GM18858 (cell line): Measurements from ENCODE around the gene FBLN1.

Source experiments
- ATAC-seq: cut with Tn5 transposase; IDR thresholded peaks from one replicate; pipeline ENCODE4 v1.9.1; 2021; ENCODE audit not compliant: unreplicated experiment

FBLN1 gene

DNA sequence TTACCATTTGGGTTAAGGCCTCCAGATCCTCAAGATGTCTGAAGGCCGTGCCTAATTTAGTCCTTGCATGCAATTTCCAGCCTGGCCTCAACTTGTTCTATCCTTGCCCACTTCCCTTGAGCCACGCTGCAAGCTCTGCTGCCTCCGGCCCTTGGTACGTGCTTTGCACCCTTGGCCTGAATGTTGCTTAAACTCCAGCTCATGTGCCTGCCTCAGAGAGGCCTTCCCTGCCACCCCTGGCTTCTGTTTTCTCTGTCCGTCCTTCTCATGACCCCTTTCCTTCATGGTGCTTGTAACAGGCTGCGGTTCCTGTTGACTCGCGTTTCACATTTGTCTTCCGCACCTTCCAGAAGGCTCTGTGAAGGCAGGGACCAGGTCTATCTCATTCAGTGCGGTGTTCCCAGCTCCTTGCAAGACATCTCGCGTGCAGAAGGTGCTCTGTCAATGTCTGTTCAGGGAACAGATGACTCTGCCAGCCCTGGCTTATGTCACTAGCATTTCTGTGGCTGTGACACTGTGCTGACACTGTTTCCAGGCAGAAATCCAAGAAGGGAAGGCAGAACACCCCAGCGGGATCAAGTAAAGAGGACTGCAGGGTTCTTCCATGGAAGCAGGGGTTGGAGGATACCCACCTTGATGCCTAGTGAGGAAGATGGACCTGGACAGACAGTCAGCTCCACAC, 61.8 kb downstream of the FBLN1 start:
- ATAC-seq, result no peak

DNA sequence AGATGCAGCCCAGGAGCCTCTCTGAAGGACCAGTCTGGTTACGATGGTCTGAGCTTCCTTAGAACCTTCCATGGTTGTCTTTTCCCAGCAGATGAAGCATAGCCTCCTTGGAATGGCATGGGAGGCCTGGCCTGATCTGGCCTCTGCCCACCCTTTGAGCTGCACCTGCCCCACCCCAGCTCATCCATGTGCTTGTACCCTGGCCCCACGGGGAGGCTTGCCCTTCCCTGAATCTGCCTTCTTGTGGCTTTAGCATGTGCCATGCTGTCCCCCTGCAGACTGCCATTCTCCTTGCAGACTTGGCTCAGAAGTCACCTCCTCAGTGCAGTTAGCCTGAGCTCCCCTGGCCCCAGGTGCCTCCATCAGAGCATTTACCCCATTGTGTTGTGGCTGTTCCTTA, 62.5 kb downstream of the FBLN1 start:
- no peak for ATAC-seq

DNA sequence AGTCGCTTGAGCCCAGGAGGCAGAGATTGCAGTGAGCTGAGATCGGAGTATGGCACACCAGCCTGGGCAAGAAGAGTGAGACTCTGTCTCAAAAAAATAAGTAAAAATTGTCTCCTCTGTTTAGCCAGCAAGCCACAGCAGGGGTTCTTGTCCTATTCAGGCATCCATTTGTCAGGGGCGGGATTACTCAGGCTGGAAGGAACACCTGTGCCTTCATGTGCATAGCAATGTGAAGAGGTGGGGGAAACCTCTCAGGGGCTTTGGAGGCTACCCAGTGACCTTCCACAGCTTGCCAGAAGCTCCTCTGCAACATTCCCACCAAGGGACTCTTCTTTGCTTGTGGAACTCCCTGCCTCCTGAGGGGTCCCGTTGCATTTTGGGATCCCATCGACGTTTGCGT, 63.3 kb downstream of the FBLN1 start:
- no peak for ATAC-seq

DNA sequence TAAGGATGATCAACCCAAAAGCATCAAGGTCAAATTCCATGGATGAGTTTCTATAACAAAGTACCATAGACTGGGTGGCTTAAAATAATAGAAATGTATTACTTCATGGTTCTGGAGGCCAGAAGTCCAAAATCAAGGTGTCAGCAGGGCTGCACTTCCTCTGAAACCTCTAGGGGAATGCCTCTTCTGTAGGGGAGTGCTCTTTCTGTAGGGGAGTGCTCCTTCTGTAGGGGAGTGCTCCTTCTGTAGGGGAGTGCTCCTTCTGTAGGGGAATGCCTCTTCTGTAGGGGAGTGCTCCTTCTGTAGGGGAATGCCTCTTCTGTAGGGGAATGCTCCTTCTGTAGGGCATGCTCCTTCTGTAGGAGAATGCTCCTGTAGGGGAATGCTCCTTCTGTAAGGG, 65.5 kb downstream of the FBLN1 start:
- no peak for ATAC-seq

DNA sequence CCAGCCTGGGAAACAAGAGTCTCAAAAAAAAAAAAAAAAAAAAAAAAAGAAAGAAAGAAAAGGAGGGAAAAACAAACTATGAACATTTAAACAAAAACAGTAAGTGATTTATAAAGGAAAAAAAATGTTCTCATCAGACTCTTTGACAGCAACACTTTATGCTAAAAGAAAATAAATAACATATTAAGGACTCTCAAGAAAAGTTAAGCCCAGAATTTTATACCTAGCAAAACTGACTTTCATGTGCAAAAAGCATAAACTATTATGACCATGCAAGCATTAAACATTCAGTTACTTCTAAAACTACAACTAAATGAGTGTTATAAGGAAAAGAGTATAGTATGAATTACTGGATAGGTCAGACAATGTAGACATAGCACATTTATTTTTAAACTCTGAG, 68.4 kb downstream of the FBLN1 start:
- no peak for ATAC-seq

DNA sequence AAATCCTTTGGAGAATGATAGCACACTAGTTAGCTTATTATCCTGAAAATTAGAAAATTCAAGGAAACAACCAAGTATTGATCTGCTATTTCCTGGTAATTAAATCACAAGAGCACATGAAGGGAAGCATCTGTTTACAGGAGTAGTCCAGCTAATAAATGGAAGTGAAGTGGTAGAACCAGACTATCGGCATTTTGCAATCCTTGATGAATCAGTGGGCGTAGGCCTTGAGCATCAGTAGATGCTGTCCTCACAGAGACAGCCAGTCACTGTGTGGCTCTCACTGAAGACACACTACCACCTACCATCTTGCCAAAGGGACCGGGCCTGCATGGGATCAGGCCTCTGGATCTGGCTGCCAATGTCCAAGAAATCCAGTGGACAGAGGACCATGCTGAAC, 69.8 kb downstream of the FBLN1 start:
- no peak for ATAC-seq

DNA sequence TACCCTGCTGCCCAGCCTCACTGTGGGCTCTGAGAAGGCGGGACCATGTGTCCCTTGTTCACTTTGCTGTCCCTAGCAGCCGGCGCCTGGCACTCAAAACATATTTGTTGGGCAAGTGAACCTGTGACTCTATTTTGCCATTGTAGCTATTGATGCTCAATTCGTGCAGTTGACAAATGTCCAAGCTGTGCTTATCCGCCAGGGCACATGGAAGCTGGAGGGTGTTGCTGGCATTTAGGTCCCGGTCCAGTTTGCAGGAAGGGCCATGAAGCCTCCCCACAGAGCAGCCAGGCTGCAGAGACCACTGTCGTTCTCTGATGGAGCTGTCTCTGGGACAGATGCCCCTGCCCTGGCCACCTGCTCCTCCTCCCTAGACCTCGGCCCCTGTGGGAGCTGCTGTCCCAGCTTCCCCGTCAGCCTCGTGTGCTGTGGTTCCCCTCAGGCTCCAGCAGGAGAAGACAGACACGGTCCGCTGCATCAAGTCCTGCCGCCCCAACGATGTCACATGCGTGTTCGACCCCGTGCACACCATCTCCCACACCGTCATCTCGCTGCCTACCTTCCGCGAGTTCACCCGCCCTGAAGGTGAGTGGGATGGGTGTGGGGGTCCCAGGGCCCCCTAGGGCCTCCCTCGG, 71.5 kb downstream of the FBLN1 start:
- ATAC-seq, result no peak

DNA sequence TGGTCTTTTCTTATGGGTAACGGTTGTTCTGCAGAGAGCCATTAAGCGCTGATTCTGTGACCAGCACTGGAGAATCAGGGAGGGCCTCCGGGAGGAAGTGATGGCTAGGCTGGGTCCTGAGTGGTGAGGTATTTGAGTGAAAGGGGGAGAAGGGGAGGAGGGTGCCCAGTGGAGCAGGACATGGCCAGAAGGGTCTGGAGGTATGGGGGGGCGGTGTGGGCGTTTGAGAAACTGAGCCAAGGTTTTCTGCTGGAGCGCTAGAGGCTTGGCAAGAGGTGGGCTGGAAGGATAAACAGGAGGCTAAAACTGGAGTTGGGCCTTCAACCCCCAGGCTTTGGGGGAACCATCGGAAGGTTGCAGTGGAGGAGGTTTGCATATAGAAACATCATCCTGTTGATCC, 72.5 kb downstream of the FBLN1 start:
- no peak for ATAC-seq

DNA sequence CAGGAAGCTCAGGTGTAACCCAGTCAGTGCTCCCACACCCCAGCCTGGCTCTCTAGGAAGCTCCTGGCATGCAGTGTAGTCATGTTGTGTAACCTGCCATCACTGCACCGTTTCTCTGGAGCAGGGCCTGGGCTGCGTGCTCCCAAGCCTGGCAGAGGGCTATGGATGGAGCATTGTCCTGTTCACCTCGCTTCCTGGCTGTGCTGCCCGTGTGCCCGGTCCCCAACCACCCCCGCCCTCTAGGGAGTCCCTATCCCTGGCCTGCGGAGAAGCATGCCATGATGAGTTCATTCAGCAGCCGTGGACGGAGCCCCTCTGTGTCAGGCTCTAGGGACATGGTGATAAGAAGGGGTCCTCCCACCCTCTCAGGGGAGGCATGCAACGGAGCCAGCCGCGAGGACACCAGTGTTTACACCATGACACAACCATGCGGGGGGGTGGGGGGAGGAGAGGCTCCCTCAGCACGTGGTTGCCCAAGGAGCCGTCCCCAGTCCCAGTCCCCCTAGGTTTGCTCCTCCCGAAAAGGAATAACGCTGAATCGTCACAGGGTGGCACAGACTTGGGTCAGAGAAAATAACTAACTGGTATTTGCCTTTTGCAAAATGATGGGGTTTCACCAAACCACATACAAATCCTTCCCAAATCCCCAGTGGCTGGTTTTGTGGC, 73.1 kb downstream of the FBLN1 start:
- ATAC-seq, result no peak

DNA sequence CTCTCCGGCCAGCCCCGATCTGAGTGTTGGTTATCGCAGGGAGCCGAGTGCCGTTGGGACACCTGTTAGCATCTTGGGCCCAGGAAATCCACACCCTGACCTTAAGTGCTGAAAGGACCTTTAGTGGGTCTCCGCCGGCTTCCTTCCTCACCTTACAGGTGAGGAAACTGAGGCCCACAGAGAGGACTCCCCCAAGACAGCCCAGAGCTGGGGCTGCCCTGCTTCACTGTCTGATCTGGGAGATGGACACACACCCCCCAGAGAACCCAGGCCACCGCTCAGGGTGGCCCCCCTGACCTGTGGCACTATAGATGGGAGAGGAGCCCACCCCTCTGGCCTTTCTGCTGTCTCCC, 73.6 kb downstream of the FBLN1 start:
- ATAC-seq, result no peak

DNA sequence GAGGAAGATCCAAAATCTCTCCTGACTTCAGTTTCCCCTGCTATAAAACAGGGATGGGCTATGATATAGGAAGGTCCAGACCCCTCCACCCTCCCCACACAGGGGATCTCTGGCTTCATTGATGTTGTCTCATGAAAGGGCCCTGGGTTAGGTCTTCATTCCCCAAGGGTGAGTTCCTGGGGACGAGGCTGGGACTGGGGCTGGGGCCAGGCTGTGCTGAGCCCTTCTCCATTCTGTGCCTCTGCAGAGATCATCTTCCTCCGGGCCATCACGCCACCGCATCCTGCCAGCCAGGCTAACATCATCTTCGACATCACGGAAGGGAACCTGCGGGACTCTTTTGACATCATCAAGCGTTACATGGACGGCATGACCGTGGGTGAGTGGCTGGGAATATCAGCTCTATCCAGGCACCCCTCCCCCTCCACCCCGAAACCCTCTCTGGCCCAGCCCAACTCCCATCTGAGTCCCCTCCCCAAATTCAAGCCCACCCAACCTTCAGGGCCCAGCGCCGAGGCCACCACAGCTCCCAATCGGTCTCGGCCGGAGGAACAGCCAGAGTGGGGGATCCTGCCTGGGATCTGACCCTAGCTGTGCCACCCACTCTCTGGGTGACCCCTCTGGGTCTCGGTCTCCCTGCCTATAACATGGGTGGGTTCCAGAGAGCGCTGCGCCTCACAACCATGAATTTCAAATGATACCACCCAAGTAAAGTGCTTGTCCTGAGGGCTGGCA, 74.2 kb downstream of the FBLN1 start:
- no peak for ATAC-seq

DNA sequence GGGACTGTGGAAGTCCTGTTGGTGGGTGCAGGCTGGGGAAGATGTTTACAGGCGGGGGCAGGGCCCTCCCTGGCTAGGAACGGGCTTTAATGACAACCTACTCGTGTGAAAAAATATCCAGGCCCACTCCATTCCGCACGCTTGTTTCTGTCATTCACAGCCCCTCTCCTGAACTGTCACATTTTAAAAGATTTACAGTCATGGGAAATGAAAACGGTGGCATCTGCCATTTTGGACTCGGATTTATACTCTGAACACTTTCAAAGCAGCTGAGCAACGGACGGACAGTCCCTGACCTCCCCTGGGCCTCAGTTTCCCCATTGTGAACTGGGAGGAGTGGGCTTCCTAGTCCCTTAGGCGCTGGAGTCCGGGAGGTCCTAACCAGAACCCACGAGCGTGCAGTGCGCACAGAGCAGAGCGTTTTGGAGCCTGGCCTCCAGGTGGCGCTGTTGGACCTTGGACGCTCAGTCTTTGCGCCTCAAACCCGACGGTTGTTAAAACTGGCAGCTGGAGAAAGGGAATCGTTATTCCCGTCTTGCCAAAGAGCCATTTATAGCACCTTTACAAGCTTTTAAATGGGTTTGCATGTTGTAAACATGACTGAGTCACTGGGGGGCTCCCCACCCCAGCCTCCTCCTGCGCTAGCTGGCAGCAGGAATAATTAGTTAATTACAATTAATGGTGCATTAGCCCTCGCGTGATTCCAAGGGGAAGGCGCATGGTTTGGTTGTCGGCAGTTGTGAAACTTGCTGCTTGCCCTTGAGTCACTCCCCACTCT, 75.3 kb downstream of the FBLN1 start:
- ATAC-seq, result no peak

DNA sequence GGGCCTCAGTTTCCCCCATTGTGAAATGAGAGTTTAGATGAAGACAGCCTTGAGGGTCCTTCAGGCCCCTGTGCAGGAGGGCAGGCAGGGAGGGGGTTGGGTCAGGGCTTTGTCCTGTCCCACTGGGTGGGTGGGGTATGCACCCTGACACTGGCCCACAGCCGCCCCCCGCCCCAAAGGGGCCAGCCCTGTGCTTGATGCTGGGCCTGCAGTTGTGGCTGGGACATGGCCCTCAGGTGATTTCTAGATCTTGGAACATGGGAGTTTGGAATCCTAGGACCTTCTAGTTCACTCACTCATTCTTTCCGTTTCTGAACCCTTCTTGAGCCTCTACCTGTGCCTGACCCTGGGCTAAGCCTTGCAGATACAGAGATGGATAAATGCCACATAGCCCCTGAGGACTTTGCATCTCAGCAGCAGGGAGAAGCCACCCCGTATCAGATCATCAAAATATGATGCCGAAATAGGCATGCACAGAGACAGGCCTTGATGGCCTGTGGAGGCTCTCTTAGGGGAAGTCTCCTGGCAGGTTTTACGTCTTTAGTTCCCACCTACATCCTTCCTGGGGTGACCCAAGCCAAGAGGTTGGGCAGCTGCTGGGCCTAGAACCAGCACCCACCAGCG, 76.0 kb downstream of the FBLN1 start:
- ATAC-seq, result no peak

DNA sequence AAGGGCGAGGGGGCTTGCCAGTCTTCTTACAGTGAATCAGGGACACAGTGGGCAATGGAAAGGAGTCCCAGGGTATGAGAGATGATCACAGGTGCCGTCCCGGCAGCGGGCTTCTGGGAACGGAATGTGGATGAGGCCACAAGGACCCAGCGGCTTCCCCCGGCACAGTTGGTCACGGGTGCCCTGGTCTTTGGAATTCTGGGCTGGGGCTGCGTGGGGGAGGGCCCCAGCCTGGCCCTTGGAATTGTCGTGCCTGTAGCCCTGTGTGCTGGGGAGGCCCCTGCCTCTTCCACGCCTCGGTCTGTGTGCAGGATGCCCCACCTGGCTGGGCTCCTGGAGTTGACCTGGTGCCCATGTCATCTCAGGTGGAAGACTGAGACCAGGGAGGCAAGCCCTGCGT, 76.6 kb downstream of the FBLN1 start:
- ATAC-seq, result no peak

DNA sequence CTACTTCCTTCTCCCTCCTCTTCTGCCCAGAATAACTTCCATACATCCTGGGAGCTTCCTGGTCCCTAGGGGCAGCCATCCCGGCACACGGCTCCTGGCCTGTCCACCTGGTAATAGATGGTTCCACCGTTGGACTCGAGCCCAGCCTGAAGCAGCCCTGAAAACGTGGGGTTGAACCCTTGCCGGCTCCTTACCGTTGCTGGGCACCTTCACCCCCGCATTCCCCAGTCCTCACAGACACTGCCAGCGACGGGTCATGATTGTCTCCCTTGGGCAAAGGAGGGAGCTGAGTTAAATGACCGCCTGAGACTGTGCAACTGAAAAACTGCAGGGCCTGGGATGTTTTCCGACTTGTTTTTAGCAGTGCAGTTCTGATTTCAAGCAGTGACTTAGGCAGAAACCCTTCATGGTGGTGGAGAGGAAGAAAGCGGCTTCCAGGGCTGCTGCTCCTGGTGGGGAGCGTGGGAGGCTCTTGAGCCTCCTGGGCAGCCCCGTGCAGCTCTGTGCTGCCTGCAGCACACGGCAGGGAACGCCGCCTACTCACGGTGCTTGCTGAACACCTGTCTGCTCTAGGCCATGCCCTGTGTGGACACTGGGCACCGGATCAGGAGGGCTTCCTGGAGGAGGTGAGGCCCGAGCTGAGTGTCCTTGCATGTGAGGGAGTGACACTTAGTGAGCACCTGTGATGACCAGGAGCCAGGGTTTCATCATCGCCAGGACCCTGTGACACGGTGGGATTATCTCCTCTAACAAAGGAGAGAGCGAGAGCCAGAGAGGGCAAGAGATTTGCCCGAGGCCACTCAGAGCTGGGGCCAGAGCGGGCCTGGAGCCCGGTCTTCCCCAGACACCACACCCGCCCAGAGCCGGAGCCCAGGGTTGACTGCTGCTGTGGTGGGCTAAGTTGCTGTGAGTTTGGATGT, 77.4 kb downstream of the FBLN1 start:
- ATAC-seq, result no peak

DNA sequence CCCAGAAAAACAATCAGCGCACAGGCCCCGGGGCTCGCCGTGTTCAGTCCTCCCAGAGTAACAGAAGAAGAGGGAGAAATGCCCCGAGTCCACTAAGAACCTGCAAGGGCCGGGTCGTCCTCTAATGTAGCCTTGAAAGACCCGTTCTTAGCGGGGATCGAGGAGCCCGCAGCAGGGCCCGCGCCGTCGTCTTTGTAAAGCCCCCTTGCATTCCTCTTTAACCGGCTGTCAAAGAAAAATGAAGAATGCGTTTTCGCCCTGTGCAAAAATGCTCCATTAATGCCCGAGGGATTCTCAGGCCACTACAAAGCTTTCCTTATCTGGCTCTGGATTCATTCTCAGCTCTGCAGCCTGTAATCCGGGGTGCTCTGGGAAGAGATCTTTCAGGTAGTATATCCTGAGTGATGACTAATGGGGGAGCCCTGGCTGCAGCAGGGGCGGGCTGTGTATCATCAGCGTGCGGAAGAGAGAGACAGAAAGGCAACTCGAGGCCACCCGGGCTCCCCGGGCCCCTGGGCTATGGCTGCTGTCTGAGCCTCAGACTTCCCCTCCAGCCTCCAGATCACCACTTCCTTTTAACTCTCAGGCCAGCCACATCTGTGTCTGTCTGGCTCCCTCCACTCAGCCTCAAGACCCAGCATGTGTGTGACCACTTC, 78.2 kb downstream of the FBLN1 start:
- no peak for ATAC-seq

DNA sequence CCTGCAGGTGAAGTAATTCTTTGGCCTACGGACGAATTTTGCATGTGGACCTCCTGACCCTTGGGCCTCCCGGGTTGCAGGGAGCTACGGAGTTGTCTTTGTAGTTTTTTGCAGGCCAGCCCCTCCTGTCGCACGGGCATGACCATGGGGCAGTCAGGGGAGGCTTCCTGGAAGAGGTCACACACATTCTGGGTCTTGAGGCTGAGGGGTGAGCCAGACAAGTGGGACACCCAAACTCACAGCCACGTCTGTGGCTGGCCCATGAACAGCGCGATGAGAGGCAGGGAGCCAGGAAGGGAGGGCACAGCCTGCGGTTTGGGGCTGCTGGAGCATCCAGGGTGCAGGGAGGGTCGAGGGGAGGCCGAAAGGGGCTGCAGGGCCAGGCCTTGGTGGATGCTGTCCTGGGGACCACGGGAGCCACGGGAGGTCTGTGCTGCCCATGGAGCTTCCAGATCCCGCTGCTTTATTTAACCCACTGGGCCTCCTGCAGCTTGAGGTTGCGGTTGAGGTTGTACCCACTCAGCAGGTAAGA, 78.9 kb downstream of the FBLN1 start:
- no peak for ATAC-seq

DNA sequence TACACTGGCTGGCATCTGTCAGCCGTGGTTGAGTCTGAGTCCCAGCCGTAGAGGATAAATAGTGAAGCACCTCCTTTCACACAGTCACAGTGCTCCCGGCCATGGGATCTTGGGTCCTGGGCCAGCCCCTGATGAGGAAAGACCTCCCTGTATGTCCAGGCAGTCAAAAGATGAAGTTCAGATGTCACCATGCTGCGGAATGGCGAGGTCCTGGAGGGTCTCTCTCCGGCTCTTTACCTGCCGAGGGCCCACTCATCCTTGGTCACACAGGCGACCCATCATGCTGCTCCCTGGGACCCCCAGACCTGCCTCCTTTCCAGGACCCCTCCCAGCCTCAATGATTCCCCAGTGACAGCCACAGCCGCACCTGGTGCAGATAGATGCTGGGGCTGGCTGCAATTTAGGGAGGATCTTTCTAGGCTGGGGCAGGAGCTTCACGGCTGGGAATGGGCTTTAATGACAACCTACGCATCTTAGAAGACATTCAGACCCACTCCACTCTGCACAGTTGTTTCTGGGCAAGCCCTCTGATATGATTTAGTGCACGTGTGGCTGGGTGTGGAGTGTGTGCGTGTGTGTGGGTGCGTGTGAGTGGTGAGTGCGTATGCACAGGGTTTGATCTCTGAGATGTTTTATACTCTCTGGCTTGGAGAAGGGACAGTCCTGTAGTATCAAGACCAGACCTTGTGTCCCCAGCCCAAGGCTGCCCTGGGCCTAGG, 79.7 kb downstream of the FBLN1 start:
- ATAC-seq, result no peak
